Neural cell (in vitro differentiated cells): Measurements from ENCODE around the gene DPEP2NB. TPM values are rescaled to one million over a fixed set of nuclear protein-coding genes. Genes with fewer than 3 reads are reported as not detected.

ENCODE experiments used
- H2AFZ ChIP-seq: fragments of 200-600, 300-800 bp; sonication (generic), shearing (Covaris generic); 2 replicates; pipeline ENCODE4 v1.6.0; 2014; ENCODE audit warnings: low read depth, mild to moderate bottlenecking, antibody characterized with exemption, low read length, moderate library complexity
- H3F3A ChIP-seq: fragments of 200-600 bp; shearing (Covaris generic); 2 replicates; pipeline ENCODE4 v1.6.1; 2016; ENCODE audit warnings: mild to moderate bottlenecking, moderate library complexity, mixed read lengths, antibody characterized with exemption, low read length; ENCODE audit not compliant: insufficient read depth, poor library complexity, severe bottlenecking
- H3K27ac ChIP-seq: fragments of 200-600, 300-800 bp; sonication (generic), shearing (Covaris generic); 2 replicates; pipeline ENCODE4 v1.5.1; 2014; ENCODE audit warnings: mild to moderate bottlenecking, low read length, moderate library complexity
- H3K27me3 ChIP-seq: fragments of 300-800, 200-600 bp; sonication (generic), shearing (Covaris generic); 2 replicates; pipeline ENCODE4 v1.6.0; 2014; ENCODE audit warnings: mild to moderate bottlenecking, low read depth, low read length, moderate library complexity; ENCODE audit not compliant: insufficient read depth
- H3K36me3 ChIP-seq: fragments of 300-800, 200-600 bp; sonication (generic), shearing (Covaris generic); 2 replicates; pipeline ENCODE4 v1.5.1; 2014; ENCODE audit warnings: mild to moderate bottlenecking, antibody characterized with exemption, low read length, moderate library complexity; ENCODE audit not compliant: insufficient read depth
- H3K4me2 ChIP-seq: fragments of 300-800, 200-600 bp; sonication (generic), shearing (Covaris generic); 2 replicates; pipeline ENCODE4 v1.6.0; 2014; ENCODE audit warnings: mild to moderate bottlenecking, low read length
- H3K4me3 ChIP-seq: fragments of 300-800, 200-600 bp; sonication (generic), shearing (Covaris generic); 2 replicates; pipeline ENCODE4 v1.5.1; 2014; ENCODE audit warnings: mild to moderate bottlenecking, low read length, moderate library complexity
- H3K79me2 ChIP-seq: fragments of 200-600 bp; shearing (Covaris generic); replicated peaks from 2 replicates; pipeline ENCODE4 v1.6.0; 2014; ENCODE audit warnings: mild to moderate bottlenecking, low read length, moderate library complexity; ENCODE audit not compliant: insufficient read depth
- H3K9ac ChIP-seq: fragments of 300-800, 200-600 bp; sonication (generic), shearing (Covaris generic); 2 replicates; pipeline ENCODE4 v1.6.1; 2016; ENCODE audit warnings: mild to moderate bottlenecking, low read length, mixed read lengths
- H3K9me2 ChIP-seq: fragments of 200-600 bp; shearing (Covaris generic); 2 replicates; pipeline ENCODE4 v1.6.1; 2016; ENCODE audit warnings: mild to moderate bottlenecking, low read length, mixed read lengths; ENCODE audit not compliant: insufficient read depth
- H3K9me3 ChIP-seq: fragments of 200-600, 300-800 bp; sonication (generic), shearing (Covaris generic); 2 replicates; pipeline ENCODE4 v1.6.1; 2016; ENCODE audit warnings: mild to moderate bottlenecking, mixed run types, low read length, moderate library complexity, mixed read lengths
- H4K20me1 ChIP-seq: fragments of 200-600 bp; shearing (Covaris generic); 2 replicates; pipeline ENCODE4 v1.6.1; 2016; ENCODE audit warnings: mild to moderate bottlenecking, mixed run types; ENCODE audit not compliant: insufficient read depth
- CTCF ChIP-seq: fragments of 450-650 bp; IDR thresholded peaks from 2 replicates; pipeline ENCODE4 v1.5.1; 2014; ENCODE audit warnings: antibody characterized with exemption, mild to moderate bottlenecking, moderate library complexity; ENCODE audit not compliant: poor library complexity, severe bottlenecking
- EZH2 ChIP-seq: fragments of 200-600, 300-800 bp; shearing (Covaris generic), sonication (generic); IDR thresholded peaks from 2 replicates; pipeline ENCODE4 v1.6.1; 2014; ENCODE audit warnings: antibody characterized with exemption, low read length, borderline replicate concordance, mild to moderate bottlenecking; ENCODE audit not compliant: insufficient read depth, poor library complexity, severe bottlenecking
- POLR2AphosphoS5 ChIP-seq: IDR thresholded peaks from 2 replicates; pipeline ENCODE4 v1.6.1; 2012
- RAD21 ChIP-seq: fragments of 450-650 bp; conservative IDR thresholded peaks from 2 replicates; pipeline ENCODE4 v1.6.1; 2014; ENCODE audit warnings: antibody characterized with exemption, mild to moderate bottlenecking, moderate library complexity
- REST ChIP-seq: IDR thresholded peaks from 2 replicates; pipeline ENCODE4 v1.6.1; 2012; ENCODE audit warnings: borderline replicate concordance
- SMC3 ChIP-seq: fragments of 450-650 bp; conservative IDR thresholded peaks from 2 replicates; pipeline ENCODE4 v1.6.1; 2014; ENCODE audit warnings: antibody characterized with exemption, mild to moderate bottlenecking, moderate library complexity; ENCODE audit not compliant: poor library complexity
- TAF1 ChIP-seq: IDR thresholded peaks from 2 replicates; pipeline ENCODE4 v1.6.1; 2012; ENCODE audit warnings: low read depth
- polyA plus RNA-seq: library from polyadenylated mRNA; depleted of rRNA; stranded (reverse); fragments of >200 nt; gene quantifications from 2 replicates; pipeline ENCODE4 v1.2.3, GENCODE V29; 2014

DPEP2NB gene
- polyA plus RNA-seq, 1 donor from 2014 or later = not detected

GRCh38 chr16:68035227-68035626, 19.5 kb upstream of the DPEP2NB start:
- H3K9me3 ChIP-seq = no peaks in the 10 kb centered on the region
- no peak for TF ChIP-seq EZH2
- no peak for TF ChIP-seq SMC3
- TF ChIP-seq REST = no peak
- no peak for TF ChIP-seq CTCF
- no peak overlapping the region for H3K9ac ChIP-seq
- H3K4me2 ChIP-seq = no peak overlapping the region
- H3K27me3 ChIP-seq = no peaks in the 10 kb centered on the region
- H3K36me3 ChIP-seq = no peaks in the 10 kb centered on the region
- H3K4me3 ChIP-seq = no peak overlapping the region
- H3F3A ChIP-seq = no peaks in the 10 kb centered on the region
- no peaks in the 10 kb centered on the region for H3K9me2 ChIP-seq
- H4K20me1 ChIP-seq = no peaks in the 10 kb centered on the region
- H3K27ac ChIP-seq = no peak overlapping the region
- H2AFZ ChIP-seq = no peak overlapping the region
- H3K79me2 ChIP-seq = no peaks in the 10 kb centered on the region

GRCh38 chr16:68033101-68033500, 17.4 kb upstream of the DPEP2NB start:
- no peak overlapping the region for H3K27ac ChIP-seq
- H3K4me2 ChIP-seq = no peak overlapping the region
- no peaks in the 10 kb centered on the region for H3K79me2 ChIP-seq
- H3K9me2 ChIP-seq = no peaks in the 10 kb centered on the region
- no peaks in the 10 kb centered on the region for H4K20me1 ChIP-seq
- no peaks in the 10 kb centered on the region for H3F3A ChIP-seq
- TF ChIP-seq TAF1 (no peak), RAD21 (no peak), SMC3 (no peak), POLR2AphosphoS5 (no peak), CTCF (no peak)
- H3K4me3 ChIP-seq = no peak overlapping the region
- H3K9ac ChIP-seq = no peak overlapping the region
- H3K27me3 ChIP-seq = no peaks in the 10 kb centered on the region
- H3K9me3 ChIP-seq = no peaks in the 10 kb centered on the region
- no peaks in the 10 kb centered on the region for H3K36me3 ChIP-seq
- no peak overlapping the region for H2AFZ ChIP-seq
